ENCODE results near the gene HIPK1.
A peak's percentile ranks its signal among the peaks of the same experiment; 100 is the strongest.
"Not testable (repeated sequence)": the region's sequence is repeated elsewhere in the genome, so short reads cannot be mapped to it uniquely, and the experiment has no call there.

HIPK1 gene

GRCh38 chr1:113945329-113945728 is 16.2 kb downstream of the HIPK1 start:
- DNase-seq = no peak

- DNase-seq = no peak
Measured at GRCh38 chr1:113946112-113946511, 17.0 kb downstream of the HIPK1 start.

GRCh38 chr1:113946678-113947387 is 17.7 kb downstream of the HIPK1 start:
- no peak for DNase-seq

GRCh38 chr1:113947388-113948107 is 18.4 kb downstream of the HIPK1 start:
- DNase-seq = no peak

DNA sequence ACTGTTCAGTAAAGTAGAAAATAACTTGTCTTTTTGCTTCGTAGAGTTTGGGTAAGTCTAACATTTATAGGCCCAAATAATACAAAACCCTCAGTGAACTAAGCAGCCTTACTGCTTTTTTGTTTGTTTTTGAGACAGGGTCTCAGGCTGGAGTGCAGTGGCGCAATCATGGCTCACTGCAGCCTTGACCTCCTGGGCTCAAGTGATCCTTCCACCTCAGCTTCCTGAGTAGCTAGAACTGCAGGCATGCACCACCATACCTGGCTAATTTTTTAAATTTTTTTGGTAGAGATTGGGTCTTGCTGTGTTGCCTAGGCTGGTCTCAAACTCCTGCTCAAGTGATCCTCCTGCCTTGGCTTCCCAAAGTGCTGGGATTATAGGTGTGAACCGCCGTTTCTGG is 19.0 kb downstream of the HIPK1 start:
- not testable (repeated sequence) for DNase-seq

DNA sequence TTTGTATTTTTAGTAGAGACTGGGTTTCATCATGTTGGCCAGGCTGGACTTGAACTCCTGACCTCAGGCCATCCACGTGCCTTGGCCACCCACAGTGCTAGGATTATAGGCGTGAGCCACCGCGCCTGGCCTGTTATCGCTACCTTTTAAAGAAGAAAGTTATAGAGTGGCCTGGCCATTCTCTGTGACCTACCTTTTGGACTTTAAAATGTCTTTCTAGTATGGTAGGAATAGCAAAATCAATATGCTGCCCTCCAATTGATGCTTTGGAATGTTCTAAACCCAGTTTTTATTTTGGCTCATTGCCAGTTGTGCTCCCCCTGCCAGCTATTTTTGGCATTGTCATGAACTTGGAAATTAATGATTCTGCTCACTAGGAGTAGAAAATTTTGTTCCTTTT is 19.9 kb downstream of the HIPK1 start:
- no peak for DNase-seq

GRCh38 chr1:113950908-113951307 is 21.8 kb downstream of the HIPK1 start:
- no peak for DNase-seq

- DNase-seq = no peak
Measured at GRCh38 chr1:113951719-113952118, 22.6 kb downstream of the HIPK1 start.

DNA sequence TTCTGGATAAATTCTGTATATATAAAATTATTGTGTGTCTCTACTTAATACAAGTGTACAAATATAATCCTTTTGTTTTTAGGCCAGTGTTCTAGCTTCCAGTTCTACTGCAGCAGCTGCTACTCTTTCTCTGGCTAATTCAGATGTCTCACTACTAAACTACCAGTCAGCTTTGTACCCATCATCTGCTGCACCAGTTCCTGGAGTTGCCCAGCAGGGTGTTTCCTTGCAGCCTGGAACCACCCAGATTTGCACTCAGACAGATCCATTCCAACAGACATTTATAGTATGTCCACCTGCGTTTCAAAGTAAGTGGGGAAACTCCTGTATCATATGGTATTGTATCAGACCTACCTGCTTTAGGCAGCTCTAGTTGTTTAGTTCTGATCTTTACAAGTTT is 28.9 kb downstream of the HIPK1 start:
- DNase-seq = no peak

GRCh38 chr1:113958691-113959090 is 29.6 kb downstream of the HIPK1 start:
- no peak for DNase-seq

DNA sequence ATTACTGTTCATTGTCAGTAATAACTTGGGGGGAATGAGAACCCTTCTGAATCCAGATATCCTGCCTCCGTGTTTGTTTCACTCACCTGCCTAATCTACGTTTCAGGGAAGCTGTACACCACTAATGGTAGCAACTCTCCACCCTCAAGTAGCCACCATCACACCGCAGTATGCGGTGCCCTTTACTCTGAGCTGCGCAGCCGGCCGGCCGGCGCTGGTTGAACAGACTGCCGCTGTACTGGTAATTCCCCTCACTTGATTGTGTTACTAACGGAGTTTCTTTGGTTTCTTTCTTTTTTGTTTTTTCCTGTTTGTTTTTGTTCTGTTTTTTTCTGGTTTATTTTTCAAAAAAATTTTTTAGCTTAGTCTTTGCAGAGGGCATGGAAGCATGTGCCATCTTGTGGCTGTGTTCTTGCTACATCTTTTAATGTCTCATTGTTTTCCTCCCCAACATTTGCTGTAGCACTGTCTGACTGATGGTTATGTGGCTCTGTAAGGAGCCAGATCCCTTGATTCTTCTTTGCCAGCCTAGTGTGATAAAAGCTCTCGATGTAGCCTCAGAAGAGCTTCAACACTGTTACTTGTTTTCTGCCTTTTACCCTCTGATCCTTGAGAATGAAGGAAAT is 34.3 kb downstream of the HIPK1 start:
- DNase-seq = no peak

DNA sequence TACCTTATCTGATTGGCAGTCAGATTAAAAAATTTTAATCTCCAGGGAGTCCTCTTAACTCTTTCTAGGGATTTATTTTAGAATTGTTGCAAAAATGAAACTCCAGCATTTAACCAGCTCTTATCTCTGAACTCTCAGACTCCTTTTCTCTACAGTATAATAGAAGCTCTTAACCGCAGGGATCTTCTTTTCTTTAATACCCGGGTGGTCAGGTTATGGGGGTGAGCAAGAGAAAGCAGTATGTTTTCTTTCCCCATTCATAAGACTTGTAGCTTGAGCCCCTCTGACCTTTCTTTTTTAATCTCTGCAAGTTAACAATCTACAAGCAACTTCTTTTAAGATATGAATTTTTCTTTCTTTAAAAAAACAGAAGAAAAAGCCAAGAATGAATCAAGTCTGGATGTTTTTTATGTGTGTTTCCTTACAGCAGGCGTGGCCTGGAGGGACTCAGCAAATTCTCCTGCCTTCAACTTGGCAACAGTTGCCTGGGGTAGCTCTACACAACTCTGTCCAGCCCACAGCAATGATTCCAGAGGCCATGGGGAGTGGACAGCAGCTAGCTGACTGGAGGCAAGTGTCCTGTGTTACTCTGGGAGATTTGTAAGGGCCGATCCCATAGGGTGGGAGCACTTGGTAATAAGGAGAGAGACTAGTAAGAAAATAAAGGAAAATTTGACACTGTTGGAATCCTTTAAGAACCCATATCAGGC is 36.7 kb downstream of the HIPK1 start:
- DNase-seq = no peak

DNA sequence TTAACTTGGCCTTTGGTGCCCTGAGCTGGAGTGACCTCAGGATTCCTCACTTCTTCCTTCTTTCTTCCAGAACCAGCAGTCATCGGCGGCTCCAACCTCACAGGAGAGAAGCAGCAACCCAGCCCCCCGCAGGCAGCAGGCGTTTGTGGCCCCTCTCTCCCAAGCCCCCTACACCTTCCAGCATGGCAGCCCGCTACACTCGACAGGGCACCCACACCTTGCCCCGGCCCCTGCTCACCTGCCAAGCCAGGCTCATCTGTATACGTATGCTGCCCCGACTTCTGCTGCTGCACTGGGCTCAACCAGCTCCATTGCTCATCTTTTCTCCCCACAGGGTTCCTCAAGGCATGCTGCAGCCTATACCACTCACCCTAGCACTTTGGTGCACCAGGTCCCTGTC is 43.8 kb downstream of the HIPK1 start:
- no peak for DNase-seq

DNA sequence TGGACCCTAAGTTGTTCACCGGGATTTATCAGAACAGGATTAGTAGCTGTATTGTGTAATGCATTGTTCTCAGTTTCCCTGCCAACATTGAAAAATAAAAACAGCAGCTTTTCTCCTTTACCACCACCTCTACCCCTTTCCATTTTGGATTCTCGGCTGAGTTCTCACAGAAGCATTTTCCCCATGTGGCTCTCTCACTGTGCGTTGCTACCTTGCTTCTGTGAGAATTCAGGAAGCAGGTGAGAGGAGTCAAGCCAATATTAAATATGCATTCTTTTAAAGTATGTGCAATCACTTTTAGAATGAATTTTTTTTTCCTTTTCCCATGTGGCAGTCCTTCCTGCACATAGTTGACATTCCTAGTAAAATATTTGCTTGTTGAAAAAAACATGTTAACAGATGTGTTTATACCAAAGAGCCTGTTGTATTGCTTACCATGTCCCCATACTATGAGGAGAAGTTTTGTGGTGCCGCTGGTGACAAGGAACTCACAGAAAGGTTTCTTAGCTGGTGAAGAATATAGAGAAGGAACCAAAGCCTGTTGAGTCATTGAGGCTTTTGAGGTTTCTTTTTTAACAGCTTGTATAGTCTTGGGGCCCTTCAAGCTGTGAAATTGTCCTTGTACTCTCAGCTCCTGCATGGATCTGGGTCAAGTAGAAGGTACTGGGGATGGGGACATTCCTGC is 46.2 kb downstream of the HIPK1 start:
- no peak for DNase-seq

GRCh38 chr1:113976609-113977278 is 47.6 kb downstream of the HIPK1 start:
- no peak for DNase-seq

DNA sequence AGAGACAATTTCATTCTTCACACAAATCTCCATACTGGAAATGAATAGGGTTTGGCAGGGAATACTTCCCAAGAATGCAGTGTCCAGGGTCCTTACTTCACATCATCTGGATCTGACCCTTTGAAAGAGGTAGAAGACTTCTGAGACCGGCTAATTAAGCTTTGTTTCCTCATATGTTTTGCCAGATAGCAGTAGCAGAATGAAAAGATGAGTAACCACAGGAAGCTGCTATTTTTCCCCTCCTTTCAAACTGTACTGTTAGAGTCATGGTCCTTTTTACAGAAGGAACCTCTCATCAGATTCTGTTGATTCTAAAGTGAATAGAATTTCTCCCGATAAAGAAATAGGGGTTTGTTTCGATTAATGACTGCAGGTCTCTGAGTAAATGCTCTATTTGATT is 48.8 kb downstream of the HIPK1 start:
- DNase-seq = no peak

DNA sequence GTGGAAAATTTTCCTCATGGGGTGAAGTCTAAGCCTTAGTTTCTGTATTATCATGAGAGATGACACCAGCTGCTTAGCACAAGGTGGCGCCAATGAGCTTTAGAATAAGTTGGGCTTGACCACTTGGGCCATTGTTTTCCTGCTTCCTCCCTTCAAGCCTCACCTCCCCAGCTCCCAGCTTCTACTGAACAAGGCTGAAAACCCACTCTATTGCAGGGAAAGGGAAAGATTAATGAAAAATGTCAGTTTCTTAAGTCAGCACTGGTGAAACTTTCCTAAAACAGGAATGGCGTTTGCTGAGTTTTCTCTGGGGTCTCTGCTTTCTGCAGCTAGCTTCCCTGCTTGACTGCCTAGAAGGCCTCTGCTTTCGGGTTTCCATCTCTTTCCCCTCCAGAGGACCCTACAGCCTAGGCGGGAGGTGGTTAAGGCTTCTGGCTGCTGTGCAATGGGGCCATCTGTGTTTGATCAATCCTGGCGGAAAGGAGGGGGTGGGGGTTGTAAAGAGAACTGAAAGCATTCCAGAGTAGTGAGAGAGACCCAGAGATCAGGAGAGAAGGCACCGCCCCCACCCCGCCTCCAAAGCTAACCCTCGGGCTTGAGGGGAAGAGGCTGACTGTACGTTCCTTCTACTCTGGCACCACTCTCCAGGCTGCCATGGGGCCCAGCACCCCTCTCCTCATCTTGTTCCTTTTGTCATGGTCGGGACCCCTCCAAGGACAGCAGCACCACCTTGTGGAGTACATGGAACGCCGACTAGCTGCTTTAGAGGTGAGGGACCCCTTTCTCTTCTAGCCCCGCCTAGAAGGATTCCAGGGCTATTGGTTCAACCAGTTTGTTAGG is 50.0 kb downstream of the HIPK1 start, which contains the start of gene OLFML3:
Gene OLFML3, plus strand, starts transcription at position 612 of the 840 bp plus-strand sequence. Its CDS starts 43 bp downstream, at position 655.
- DNase-seq = peak; percentile 2

- no peak for DNase-seq
Measured at GRCh38 chr1:113980110-113980509, 51.0 kb downstream of the HIPK1 start.

GRCh38 chr1:113981962-113982931 is 53.1 kb downstream of the HIPK1 start:
- DNase-seq = no peak

DNA sequence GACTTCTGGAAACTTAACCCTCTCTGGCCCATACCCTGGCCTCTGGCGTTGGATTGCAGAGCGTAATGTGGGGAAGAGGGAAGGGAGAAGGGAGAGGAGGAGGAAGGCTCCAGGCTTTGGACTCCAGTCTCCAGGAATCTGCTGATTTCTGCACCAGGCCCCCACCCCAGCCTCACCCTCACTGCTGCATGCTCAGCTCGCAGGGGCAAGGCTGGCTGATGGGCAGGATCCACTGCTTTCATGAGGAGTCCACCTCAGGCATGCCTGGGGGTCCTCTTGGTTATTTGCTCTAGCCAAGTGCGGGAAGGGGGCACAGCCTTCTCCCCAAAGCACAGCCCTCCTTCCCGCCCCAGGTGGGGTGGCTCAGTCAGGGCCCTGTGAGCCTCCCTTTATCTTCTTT is 53.8 kb downstream of the HIPK1 start:
- no peak for DNase-seq

All from NCI-H1436 treated with DMSO at 0.1 percent for 48 hours (cell line).